ENCODE data around the gene PPP1R3F.
A peak's percentile ranks its signal among the peaks of the same experiment; 100 is the strongest.

PPP1R3F gene, protein sequence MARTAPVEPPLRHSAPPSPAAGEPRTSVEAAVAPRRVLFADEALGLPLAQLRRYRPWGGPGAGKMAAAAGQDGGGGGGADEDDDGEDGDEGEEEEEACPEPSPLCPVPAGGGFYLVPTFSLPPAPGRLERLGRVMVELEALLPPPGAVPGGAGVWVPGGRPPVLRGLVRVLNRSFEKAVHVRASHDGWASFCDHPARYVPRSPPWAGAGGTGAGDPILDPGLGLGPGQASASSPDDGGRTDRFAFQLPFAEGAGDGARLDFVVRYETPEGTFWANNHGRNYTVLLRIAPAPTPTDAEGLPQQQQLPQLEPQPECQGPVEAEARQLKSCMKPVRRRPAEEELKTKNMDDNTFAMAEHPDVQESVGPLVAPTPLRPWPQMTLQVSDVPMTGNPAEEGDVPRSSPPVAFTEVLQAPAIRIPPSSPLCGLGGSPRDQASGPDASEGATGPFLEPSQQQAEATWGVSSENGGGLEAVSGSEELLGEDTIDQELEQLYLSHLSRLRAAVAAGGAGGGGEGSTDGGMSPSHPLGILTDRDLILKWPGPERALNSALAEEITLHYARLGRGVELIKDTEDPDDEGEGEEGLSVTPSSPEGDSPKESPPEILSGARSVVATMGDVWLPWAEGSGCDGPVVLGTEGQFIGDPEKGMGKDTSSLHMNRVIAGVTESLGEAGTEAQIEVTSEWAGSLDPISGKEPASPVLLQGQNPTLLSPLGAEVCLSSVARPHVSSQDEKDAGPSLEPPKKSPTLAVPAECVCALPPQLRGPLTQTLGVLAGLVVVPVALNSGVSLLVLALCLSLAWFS

GRCh38 chrX:49269767-49270248 lies at the start of gene PPP1R3F:
PPP1R3F (plus strand) TSS chrX:49269793; CDS start chrX:49269870, 77 bp downstream.
- DNase-seq = no peak

- DNase-seq = no peak
These were observed 49.5 kb upstream of the PPP1R3F start for GRCh38 chrX:49220100-49220499.

- no peak for DNase-seq
These were observed 47.7 kb upstream of the PPP1R3F start for GRCh38 chrX:49221868-49222267.

- DNase-seq = no peak
These were observed 43.7 kb upstream of the PPP1R3F start for GRCh38 chrX:49225858-49226257.

- DNase-seq = no peak
These were observed 42.6 kb upstream of the PPP1R3F start for GRCh38 chrX:49226946-49227345.

DNA sequence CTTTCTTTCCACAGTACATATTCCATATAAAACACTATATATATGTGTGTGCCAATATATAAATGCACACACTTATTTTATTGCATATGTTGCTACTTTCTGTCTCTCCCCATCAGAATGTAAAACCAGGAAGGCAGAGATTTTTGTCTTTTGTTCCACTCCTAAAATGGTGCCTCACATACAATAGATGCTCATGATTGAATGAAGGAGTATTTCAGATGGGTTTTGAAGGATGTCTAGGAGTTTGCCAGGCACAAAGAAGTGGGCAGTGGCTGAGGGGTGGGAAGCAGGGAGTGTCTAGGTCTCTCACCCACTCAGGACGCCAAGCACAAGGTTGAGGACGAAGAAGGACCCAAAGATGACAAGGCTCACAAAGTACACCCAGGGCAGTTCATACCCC lies 41.9 kb upstream of the PPP1R3F start:
- no peak for DNase-seq

DNA sequence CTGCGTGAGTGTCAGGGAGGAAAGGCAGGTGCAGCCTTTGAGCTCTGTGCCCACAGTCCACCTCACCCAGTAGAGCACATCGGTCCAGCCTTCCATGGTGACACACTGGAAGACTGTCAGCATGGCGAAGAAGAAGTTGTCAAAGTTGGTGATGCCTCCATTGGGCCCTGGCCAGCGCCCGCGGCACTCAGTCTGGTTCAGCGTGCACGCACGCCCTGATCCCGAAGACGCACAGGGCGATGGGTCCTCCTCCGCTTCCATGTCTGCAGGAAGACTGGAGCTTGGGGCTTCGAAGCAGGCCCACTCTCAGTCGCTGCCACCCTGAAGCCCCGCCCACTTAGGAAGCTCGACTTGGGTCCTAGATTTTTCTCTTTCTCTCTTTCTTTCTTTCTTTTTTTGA lies 41.4 kb upstream of the PPP1R3F start:
- DNase-seq = no peak

DNA sequence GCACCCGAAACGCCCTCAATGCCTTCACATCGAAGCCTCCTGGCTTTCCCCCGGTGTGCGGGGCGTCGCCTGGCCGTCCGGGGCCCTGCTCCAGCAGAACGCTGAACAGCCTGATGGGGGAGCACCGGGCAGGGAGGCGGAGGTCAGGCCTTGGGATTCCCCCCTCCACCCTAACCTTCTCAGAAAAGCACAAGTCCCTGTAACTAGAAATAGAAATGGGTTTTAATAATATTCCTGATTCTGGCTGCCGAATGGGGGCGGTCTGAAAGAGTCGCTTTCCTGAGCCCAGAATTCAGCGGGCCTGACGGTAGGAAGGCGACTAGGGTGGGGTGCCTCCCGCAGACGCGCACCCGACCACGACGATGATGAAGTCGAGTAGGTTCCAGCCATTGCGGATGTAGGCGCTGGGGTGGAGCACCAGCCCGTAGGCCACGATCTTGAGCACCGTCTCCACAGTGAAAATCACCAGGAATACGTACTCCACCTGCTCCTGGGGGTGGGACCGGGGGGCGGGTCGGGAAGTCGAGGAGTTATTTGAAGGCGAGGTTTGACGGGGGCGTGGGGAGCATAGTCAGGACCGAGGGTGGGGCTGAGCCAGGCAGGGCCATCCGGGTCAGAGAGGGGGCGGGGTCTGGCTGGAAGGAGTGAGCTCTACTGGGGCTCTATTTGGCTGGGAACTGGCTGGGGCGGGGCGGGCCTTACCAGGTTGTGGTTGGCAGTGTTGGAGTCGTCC lies 38.9 kb upstream of the PPP1R3F start:
- DNase-seq = peak; percentile 11 to 35

DNA sequence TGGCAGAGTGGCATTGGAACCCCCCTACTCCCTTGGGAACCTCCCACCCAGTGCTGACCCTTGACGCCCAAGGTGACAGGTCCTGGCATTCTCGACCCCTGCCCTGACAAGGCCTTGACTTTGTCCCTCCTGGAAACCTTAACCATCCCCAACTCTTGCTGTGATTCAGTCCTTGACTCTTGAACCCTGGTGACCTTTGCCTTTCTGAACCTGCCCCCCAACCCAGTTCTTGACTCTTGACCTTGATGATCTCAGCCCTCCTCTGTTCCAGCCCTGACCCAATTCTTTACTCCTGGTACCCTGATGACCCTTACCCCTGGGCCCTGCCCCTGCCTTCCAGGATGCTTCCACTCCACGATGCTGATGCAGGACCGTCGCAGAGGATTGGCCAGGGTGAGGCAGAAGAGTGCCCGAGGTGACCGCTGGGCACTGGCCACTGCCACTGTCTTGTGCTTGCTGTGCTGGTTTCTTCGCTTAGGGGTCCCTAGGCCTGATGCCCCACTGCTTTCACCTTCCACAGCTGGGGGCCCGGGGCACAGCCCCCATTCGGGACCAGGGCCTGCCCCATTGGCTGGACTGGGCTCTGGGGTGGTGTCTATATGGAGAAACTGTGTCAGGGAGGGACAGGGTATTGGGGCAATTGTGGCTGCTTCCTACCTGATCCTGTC lies 38.1 kb upstream of the PPP1R3F start:
- DNase-seq = no peak

GRCh38 chrX:49232525-49232924 lies 37.1 kb upstream of the PPP1R3F start:
- no peak for DNase-seq

DNA sequence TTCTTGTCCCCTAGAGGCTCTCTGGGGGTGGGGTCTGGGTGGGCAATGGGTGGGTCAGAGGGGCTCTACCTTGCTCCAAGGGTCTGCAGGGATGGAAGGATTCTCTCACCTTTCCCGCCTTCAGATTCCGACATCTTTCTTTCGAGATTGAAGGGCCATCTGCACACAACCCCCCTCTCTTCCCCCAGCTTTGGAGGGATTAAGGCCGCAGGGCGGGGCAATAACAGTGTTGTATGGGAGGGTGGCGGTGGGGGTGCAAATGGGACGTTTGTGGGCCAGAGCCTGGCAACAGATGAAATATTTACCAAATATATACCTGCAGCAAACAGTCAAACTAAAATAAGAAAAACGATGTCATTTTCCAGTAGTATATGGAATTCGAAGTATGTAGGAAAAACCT lies 36.4 kb upstream of the PPP1R3F start, which contains the start of gene CACNA1F:
Gene CACNA1F, minus strand, starts transcription at position 165 of the 400 bp plus-strand sequence. Its CDS starts 31 bp downstream, at position 134.
- DNase-seq = no peak

DNA sequence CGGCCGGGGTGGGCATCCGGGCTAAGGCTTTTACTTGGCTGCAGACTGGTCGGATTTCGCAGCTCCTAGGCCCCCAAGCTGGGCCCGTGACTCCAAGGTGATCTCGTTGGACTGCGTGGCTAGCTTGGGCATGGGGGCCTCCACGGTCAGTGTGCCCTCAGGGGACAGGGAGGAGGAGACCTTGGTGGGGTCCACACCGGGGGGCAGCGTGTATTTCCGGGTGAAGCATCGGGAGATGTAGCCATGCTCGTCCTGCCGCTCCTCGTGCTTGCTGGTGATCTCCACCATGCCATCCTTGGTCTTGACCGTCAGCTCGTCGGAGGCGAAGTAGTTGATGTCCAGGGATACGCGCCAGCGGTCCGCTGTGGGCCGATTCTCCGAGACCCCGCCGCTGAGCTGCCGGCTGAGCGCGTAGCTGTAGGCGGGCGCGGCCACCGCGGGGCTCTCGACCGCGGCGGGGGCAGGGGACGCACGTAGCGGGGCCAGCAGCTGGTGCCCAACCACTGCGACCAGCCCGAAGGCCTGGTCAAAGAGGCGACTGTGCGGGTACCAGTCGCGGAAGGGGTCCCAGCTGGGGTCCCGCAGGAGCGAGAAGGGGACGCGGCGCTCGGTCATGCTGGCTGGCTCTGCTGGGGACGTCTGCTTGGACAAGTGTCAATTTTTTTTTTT lies 35.6 kb upstream of the PPP1R3F start:
- no peak for DNase-seq

GRCh38 chrX:49237060-49237459 lies 32.5 kb upstream of the PPP1R3F start:
- DNase-seq = no peak

GRCh38 chrX:49238735-49239134 lies 30.9 kb upstream of the PPP1R3F start:
- no peak for DNase-seq

GRCh38 chrX:49242545-49243066 lies 27.0 kb upstream of the PPP1R3F start:
- no peak for DNase-seq

- DNase-seq = no peak
These were observed 26.4 kb upstream of the PPP1R3F start for GRCh38 chrX:49243166-49243565.

DNA sequence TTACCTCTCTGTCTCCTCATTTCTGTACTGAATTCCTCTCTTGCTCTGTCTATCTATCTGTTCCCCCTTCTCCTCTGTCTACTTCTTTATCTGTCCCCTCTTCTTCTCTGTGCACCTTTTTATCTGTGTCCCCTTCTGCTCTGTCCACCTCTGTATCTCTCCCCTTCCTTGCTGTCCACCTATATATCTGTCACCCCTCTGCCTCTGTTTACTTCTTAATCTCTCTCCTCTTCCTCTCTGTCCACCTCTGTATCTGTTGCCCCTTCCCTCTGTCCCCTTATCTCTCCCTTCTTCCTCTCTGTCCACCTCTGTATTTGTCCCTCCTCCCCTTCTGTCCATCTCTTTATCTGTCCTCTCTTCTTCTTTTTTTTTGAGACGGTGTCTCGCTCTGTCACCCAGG lies 25.4 kb upstream of the PPP1R3F start:
- DNase-seq = no peak

DNA sequence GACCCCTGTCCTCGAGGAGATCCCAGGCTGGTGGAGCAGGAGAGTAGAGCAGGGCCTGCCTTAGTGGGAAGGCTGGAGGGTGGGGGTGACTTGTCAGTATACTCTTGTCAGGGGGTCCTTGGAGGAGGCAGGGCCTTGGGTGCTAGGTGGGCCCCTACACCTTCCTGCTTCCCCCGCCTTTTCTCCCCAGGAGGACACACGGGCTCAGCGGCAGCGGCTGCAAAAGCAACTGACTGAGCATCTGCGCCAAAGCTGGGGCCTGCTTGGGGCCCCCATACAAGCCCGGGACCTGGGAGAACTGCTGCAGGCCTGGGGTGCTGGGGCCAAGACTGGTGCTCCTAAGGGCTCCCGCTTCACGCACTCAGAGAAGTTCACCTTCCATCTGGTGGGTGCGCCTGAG lies 23.1 kb upstream of the PPP1R3F start:
- no peak for DNase-seq

DNA sequence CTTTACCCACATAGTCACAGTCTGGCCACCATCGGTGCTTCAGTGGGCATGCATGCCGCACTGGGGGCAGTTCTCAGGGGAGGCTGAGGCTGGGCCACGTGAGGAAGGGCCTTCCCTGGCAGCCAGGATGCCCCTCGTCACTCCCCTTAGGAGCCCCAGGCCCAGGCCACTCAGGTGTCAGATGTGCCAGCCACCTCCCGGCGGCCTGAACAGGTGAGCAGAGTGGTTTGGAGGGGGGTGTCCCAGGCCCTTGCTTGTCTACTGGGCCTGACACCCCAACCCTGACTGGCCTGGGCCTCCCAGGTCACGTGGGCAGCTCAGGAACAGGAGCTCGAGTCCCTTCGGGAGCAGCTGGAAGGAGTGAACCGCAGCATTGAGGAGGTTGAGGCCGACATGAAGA lies 22.2 kb upstream of the PPP1R3F start:
- DNase-seq = no peak

GRCh38 chrX:49247916-49248811 lies 21.4 kb upstream of the PPP1R3F start:
- no peak for DNase-seq

GRCh38 chrX:49249071-49249470 lies 20.5 kb upstream of the PPP1R3F start:
- DNase-seq = no peak
